Inferior parietal cortex (tissue), 1 donor: Measurements from ENCODE around the gene PBRM1.

Experiments used
- DNase-seq: peaks from one replicate; pipeline ENCODE4 v3.0.0-alpha.2; 2016; ENCODE audit errors: extremely low spot score

The PBRM1 gene

DNA sequence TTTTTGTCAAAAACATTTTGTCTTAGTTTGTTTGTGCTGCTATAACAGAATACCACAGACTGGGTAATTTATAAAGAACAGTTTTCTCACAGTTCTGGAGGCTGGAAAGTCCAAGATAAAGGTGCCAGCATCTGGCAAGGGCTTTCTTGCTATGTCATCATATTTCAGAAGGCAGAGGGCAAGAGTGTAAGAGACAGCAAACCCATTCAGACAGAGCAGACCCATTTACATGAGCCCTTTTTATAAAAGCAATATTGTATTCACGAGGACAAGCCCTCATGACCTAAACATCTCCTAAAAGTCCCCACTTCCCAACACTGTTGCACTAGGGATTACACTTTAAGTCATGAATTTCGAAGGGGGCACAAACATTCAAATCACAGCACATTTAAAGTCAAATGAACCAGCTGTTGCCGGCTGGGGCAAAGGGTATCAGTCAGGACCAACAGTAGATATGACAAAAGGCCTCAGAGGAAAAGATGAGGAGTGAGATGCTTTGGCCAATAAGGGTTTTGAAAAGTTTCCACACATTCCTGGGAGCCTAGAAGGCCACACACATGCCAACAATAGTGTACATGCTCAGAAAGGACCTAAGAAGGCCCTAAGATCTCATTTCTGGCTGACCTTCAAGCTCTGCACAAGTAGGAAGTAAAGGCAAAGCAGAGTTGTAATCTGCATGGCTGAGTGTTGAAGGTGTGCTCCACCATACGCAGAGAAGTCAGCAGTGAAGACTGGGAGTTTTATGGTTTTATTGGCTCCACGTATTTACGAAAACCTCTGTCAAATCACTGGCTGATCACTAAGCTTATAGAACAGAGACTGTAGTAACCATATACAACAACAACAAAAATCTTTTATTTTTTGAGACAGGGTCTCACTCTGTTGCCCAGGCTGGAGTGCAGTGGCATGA, 111.4 kb downstream of the PBRM1 start:
- DNase-seq: no peak

DNA sequence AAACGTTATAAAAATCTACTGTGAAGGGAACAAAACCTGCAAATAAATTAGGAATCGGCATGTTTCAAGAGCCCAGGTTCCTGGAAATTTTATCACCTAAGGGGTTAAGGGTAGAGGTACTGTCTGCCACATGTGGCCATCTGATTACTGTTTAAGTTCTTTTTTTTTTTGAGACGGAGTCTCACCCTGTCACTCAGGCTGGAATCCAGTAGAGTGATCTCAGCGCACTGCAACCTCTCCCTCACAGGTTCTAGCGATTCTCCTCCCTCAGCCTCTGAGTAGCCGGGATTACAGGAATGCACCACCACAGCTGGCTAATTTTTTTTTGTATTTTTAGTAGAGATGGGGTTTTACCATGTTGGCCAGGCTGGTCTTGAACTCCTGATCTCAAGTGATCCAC, 113.5 kb downstream of the PBRM1 start:
- DNase-seq: no peak

DNA sequence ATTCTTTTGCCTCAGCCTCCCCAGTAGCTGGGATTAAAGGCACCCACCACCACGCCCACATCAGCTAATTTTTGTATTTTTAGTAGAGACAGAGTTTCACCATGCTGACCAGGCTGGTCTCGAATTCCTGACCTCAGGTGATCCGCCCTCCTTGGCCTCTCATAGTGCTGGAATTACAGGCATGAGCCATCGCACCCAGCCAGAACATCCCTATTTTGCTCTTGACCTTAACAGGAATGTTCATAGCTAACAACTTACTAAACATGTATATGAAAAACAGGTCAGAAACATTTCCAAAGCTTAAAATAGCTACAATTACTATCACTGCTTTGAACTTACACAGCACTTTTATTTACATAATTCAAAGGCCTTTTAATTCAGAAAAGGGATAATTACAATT, 115.6 kb downstream of the PBRM1 start:
- DNase-seq: no peak

DNA sequence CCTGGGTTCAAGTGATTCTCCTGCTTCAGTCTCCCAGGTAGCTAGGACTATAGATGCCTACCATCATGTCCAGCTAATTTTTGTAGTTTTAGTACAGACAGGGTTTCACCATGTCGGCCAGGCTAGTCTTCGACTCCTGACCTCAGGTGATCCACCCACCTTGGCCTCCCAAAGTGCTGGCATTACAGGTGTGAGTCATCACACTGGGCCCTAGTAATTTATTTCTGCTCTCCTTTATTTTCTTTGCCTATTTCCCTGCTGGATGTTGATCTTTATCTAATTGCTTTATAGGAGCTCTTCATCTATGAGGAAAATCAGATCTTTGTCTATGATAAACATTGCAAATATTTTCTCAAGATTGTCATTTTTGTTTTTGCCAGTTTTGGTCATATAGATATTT, 117.6 kb downstream of the PBRM1 start:
- no peak for DNase-seq

DNA sequence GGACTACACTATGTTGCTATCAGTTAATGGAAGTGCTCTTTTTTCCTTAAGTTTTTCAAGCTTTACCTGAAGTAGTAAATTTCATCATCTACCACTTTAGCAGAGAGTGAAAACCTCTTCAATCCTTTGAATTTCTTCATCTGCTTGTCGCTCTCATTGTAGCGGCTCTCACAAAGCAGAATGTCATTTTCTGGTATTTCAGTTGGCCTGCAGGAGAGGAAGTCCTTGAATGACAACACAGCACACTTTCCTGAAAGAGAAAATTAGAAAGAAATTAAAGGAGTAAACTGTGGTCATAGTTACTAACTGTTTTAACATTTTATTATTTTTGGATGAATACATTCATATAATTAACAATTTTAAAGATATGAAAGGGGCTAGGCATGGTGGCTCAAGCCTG, 121.7 kb downstream of the PBRM1 start:
- DNase-seq: no peak

DNA sequence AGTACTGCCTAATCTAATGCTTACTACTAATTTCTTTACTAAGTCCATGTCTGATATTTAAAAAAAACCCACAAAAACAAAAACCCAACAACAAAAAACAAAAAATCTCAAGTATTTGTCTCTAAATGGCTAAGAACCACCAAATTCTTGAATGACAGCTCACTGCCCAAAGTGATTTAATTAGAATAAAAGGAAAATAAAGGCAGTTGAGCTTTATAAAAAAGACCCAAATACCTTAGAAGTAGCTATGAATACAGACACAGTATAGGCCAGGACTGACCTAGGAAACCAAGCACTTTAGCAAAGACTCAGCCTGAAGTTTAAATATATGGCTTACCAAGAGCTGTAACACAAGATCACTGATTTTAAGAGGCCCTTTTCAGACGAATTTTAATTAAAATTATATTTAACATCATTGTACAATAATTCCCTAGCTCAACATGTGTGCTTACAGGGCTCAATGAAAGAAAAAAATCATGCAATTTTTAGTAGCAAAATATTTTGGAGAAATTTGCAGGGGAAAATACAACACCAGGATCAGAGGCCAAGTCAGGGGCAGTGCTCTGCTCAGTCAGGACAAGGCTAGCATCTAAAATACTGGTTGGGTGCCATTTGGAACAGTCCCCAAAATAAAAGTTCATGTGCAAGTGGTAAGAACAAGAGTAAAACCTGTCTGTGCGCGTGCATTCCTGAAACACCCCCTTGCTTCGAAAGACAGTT, 124.5 kb downstream of the PBRM1 start:
- no peak for DNase-seq

DNA sequence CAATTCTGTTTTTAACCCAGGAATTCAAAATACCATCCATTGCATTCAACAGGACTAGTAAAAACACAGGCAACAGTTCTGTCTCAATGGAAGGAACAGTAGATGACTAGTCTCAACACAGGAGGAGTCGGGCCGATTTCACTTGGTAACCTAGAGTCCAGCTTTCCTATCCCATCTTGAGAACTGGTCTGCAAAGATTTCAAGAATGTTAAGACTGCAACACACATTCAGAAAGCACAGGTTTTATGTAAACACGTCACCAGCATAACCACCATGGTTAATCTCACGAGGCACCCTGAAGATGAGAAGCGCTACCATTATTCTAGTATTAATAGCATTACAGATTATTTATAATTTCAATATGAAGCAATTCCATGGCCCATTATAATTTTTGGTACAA, 127.3 kb downstream of the PBRM1 start:
- no peak for DNase-seq

DNA sequence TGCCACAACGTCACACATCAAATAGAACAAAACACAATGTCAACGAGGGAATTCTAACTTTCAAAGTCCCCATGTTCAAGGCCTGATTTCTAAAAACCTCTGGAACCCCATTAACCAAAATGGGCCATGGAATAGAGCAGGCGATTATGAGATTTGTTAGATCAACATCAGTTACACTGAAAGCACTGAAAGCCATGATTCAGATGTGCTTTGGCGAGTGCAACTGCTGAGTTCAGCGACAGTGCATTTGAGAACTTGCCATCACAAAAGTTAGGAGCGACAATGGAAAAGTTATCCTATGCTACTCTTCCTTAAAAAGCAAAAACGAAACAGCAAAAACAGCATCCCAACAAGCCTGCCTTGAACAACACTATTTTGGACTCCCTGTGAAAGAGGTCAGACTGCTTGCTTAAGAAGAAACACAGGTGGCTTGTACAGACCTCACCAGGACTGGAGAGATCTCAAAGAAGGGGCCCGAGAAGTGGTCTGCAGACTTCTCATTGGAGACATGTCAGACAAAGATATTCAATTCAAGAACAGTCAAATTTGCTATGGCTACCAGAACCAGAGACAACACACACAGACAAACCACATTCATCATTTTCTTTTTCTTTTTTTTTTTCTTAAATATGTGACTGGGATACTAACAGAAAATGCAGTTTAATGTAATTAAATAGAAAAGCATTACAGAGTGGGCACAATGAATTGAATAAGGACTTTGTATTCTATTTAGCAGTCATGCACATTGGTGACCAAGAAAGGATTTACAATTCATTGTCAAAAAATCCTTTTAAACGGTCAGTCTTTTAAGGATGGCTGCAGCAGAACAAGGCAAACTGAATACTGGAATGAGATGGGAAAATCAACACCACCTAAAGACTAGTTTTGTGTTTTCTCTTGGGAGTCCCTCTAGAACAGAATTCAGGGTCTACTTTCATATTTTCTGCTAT, 128.4 kb downstream of the PBRM1 start:
- no peak for DNase-seq

DNA sequence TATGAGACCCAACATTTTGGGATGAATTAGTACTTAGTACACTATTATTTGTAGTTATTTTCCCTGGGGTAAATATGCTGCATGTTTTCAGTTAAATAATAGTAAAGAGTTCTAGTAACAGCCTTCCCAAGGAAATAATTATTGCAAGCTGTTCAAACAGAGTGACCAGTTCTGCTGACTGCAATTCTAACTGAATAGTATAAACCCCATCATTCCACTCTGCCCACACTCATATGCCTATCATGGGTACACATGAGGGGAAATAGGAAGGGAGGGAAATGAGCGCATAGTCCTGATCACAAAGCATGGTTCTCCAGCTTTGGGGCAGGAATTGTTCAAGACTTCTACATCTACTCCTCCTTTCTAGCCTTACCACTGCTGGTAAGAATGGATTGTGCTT, 130.7 kb downstream of the PBRM1 start:
- no peak for DNase-seq

DNA sequence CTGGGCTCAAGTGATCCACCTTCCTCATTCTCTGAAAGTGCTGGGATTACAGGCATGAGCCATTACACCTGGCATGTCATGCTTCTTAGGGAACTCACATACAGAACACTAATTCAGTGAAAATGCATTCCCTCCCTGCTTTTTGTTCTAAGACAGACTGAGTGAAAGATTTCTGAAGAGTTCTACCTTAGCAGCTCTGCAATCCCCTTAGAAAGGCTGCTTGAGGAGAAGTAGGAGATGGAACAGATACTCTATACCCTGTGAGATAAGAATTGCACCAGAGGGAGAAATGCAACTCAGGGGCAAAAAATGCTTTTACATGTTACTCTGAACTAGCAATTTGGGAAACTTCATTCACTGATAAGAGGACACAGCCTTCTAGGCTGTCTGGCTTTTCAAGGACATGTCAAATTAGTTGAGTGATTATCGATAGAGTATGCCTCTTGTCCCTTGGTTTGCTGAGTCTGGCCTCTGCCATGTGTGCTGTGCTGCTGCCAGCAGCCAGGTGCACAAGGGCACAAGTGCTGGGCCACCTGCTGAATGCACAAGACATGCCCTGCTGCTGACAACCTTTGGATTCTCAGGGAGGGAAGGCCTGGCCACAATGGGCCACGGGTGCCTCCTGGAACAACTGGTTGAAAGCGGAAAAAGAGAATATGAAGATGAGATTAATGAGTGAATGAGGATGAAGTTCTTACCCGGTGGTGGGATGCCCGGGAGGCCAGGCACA, 131.5 kb downstream of the PBRM1 start:
- no peak for DNase-seq

DNA sequence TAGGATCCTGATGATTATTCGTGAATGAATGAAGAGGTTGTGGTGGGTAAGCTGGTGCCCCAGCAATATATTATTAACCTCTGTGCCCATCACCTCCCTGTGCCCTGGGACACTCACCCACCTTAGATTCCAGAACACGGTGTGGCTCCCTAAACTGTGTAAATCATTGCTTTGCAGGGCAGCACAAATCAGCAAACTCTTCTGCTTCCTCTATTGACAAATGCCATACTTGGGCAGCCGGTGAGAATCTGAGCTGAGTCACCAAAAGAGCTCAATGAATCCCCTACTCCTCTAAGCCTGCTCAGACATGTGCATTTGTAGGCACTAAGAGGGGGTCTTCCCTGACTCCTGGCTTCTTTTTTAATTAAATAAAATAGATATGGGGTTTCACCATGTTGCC, 133.6 kb downstream of the PBRM1 start:
- no peak for DNase-seq

DNA sequence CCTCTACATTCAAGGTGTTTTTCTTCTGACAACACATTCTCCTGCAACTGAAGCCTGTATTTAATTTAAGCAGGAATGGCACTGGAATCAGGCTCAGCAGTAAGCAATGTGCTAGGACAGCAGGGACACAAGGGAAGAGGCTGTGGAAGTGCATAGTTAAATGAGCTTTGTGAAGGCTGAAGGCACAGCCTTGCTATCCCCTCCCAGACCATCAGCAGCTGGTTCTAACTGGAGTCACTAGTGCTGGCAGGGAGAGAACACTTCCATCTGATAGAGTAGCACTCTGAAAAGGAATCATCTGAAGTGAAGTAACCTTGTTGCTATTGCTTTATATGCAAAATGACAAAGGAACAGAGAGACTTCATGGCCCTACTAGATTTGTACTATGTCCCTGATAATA, 134.6 kb downstream of the PBRM1 start:
- DNase-seq: no peak

DNA sequence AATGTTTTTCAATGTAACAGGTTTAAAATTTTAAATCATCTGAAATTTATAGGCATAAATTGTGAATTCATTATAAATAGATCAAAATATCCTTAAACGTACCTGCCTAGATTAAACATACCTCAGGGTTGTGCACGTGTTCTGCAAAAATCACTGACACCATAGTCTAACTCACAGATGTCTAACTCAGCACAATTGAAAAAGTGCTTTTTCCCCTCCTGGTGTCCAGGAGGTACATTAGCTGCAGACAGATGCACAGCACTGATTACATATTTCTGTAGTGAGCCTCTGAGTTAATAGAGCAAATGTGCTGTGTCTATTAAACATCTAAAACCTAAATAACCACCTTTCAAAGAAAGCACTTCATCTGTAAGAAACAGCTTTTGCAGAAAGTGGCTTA, 138.6 kb downstream of the PBRM1 start:
- no peak for DNase-seq

DNA sequence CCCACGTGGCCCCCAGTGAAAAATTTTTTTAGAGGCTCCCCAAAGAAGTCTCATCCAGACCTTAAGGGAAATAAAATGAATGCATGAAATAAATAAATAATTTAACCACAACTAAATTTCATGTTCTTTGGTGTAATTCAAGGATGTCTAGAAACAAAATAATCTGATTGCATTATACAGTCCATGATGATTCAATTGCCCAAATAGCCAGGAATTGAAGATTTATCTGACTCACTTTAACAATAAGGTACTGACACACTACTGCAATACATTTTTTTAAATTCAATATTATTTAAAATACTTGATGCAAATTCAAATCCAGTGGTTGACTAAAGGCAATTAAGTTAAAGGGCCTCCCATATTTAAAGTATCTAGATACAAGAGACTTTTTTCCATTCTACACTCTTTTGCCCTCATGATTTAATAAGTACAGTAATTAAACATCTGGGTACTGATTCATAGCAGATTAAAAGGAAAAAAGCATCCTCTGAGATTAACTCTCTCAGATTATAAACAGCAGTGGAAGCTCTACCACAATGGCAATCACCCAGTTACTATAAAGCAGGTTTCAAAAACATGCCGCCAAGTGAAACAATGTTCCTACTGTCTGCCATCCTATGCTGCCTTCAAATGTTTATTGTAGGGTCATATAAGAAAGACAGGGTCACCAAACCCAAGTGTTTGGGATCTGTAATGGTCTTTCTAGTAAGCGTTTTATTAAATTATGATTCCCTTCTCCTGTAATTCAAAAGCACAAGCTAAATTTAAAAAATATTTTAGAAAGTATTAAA, 139.4 kb downstream of the PBRM1 start:
- DNase-seq: no peak

DNA sequence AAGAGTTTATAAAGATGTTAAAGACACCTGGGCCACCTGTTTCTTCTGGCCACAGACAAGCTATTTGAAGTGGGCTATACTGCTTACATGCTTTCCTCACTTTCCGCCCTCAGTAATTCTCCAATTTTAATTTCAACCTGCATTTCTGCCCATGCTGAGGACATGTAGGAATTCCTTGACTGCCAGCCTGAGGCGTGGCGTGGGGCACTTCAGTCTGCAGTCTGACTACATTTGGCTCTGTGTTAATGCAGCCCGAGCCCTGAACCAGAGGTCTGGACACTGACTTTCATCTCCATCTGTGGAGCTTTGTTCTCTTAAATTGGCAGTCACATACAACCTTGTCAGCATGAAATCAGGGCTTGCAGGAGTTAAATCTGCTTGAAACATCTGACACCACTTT, 140.8 kb downstream of the PBRM1 start:
- no peak for DNase-seq

DNA sequence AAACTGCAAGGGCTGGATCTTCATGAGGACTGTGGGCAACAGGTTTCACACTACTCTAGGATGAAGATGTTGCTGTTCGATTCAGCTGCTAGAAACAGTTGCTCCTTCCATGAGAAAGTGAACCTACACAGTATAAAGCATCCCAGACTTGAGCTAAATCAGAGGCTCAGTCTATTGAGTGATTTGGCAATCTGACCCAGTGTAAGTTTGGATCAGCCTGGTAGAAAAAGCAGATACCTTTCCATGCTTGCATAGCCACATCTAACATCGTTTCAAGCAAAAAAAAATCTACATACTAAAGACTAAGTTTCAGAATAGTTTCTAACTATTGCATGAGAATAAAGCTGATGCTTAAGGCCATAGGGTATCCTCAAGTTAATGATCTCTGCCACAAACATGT, 144.7 kb downstream of the PBRM1 start:
- no peak for DNase-seq

DNA sequence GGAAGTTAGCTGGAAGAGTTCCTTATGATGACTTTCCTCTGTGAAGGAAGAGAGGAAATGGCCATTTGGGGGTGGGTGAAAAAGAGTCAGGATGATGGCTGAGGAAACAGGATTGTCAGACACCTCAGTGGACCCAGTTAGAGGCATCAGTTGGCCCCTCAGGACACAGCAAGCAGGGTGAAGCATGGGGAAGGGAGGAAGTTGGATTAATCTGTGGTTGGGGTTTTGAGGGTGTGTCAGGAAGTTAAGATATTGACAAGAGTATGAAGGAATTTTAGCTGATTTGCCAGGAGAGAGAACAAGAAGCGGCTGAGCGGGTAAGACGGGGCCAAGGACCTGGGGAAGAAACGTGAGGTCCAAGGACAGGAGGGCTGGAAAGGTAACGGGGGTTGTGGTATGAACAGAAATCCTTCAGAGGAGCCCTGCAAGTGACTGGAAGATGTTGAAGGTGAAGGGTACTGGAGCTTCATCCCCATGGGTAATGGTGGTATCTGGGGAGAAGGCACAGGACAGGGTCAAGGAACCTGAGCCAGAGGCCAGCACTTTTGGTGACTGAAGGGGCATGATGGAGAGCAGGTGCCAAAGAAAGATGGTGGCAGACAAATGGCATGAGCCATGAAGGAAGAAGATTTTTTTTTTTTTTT, 146.6 kb downstream of the PBRM1 start:
- no peak for DNase-seq

DNA sequence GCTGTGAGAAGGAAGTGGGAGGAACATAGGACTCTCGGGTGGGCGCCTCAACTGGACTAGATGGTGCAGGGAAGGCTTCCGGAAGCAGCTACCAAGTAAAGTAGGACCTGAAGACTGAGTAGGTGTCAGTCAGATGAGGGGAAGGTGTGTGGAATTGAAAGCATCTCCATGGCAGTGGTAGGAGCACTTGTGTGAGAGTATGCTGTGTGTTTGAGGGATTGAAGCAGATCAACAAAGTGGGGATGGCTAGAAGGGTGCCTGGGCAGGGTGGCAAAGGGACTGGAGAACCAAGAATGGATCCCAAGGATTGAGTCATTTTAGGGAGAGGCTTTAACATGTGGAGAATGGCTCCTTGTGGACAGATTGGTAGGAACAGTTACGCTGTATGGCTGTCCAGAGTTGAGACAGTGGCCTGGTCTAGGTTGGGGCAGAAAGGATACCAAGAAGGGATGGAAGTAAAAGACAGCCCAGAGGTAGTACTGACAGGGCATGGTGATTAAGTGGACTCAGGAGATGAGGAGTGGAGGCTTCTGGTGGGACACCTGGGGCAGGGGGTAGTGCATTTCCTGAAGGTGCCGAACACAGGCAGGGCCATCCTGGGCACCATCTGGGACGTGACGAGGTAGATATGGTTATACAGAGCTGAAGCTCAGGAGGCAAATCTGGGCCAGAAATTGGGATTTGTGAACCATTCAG, 147.8 kb downstream of the PBRM1 start:
- DNase-seq: no peak

DNA sequence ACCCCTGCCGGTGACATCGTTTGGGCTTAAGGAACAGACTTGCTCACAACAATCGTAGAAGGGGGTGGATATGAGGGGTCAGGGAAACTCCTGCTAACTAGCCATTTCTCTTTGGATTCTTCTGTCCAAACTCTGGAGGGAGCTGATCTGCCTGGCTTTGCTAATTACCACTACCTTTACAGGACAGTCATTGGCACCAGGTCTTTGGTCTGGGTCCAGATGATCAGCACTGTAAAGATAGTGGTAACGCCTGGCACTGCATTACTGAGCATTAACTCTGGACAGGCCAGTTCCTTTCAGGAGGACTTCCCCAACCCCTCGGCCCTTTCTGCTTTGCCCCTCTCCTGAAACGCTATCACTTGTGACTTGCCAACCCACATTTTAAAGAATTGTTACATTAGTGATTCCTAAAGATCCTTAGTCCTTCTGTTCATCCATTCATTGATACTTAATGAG, 148.5 kb downstream of the PBRM1 start:
- DNase-seq: no peak
